ENCODE data around the gene GNA15. TPM values are rescaled to one million over a fixed set of nuclear protein-coding genes. Genes with fewer than 3 reads are reported as not detected.

Gene GNA15
- total RNA-seq, 4 donors from 2014 or later, result 1.2 to 9.3 (median 5.7) TPM

- no peak overlapping the region for H3K4me3 ChIP-seq
- H3K36me3 ChIP-seq, result peaks cover 0 to 76% of the 10 kb centered on the region in 2 donors
- peak overlapping the region in 1 of 4 donors; percentile 2 for H3K27ac ChIP-seq
- 92% methylated on average over 2 of the region's 59 CpGs; no CpG with 5 or more reads in 1 of the 2 donors for WGBS, 2 donors (ENCODE audit: low coverage in 1 of 2)
- no peak for TF ChIP-seq EP300 (IDR thresholded peaks at IDR 0.05)
- no peak for TF ChIP-seq POLR2A (IDR thresholded peaks at IDR 0.05)
- TF ChIP-seq POLR2AphosphoS5 (IDR thresholded peaks at IDR 0.05), result no peak
- no peak for ATAC-seq
- H3K9me3 ChIP-seq, result no peaks in the 10 kb centered on the region
- H3K4me1 ChIP-seq, result peaks cover 0 to 25% (median 10%) of the 10 kb centered on the region in 3 donors
- H3K27me3 ChIP-seq, result no peaks in the 10 kb centered on the region
Observed at GRCh38 chr19:3113100-3114017, 22.5 kb upstream of the GNA15 start.

GRCh38 chr19:3114018-3114726 is 21.7 kb upstream of the GNA15 start:
- no peak overlapping the region for H3K4me3 ChIP-seq
- ATAC-seq, result no peak
- H3K4me1 ChIP-seq, result peaks cover 0 to 17% (median 10%) of the 10 kb centered on the region in 3 donors
- no peak for TF ChIP-seq POLR2A (IDR thresholded peaks at IDR 0.05)
- TF ChIP-seq POLR2AphosphoS5 (IDR thresholded peaks at IDR 0.05), result no peak
- TF ChIP-seq CTCF (IDR thresholded peaks at IDR 0.05), result no peak
- TF ChIP-seq EP300 (IDR thresholded peaks at IDR 0.05), result no peak
- no peaks in the 10 kb centered on the region for H3K27me3 ChIP-seq
- peaks cover 0 to 84% of the 10 kb centered on the region in 2 donors for H3K36me3 ChIP-seq
- H3K9me3 ChIP-seq, result no peaks in the 10 kb centered on the region
- WGBS, 2 donors (ENCODE audit: low coverage in 1 of 2), result 77 to 80% methylated on average over 2 to 12 of the region's 31 CpGs
- H3K27ac ChIP-seq, result peak overlapping the region in 1 of 4 donors; percentile 2

GRCh38 chr19:3114811-3115210 is 21.0 kb upstream of the GNA15 start:
- no CpG with 5 or more reads among the region's 29 CpGs for WGBS, 2 donors (ENCODE audit: low coverage in 1 of 2)
- TF ChIP-seq POLR2A (IDR thresholded peaks at IDR 0.05), result no peak
- no peak for TF ChIP-seq POLR2AphosphoS5 (IDR thresholded peaks at IDR 0.05)
- no peak for TF ChIP-seq EP300 (IDR thresholded peaks at IDR 0.05)
- H3K27me3 ChIP-seq, result no peaks in the 10 kb centered on the region
- H3K36me3 ChIP-seq, result peaks cover 0 to 90% of the 10 kb centered on the region in 2 donors
- H3K27ac ChIP-seq, result no peak overlapping the region
- H3K4me1 ChIP-seq, result peaks cover 0 to 11% (median 10%) of the 10 kb centered on the region in 3 donors
- H3K9me3 ChIP-seq, result no peaks in the 10 kb centered on the region
- ATAC-seq, result no peak
- H3K4me3 ChIP-seq, result no peak overlapping the region

GRCh38 chr19:3115411-3115810 is 20.4 kb upstream of the GNA15 start:
- H3K36me3 ChIP-seq, result peaks cover 0 to 91% of the 10 kb centered on the region in 2 donors

GRCh38 chr19:3115916-3116602 is 19.8 kb upstream of the GNA15 start:
- no peaks in the 10 kb centered on the region for H3K9me3 ChIP-seq
- H3K4me3 ChIP-seq, result no peak overlapping the region
- peaks cover 0 to 11% (median 10%) of the 10 kb centered on the region in 3 donors for H3K4me1 ChIP-seq
- peak; percentile 64 for ATAC-seq
- no peak for TF ChIP-seq EP300 (IDR thresholded peaks at IDR 0.05)
- TF ChIP-seq POLR2A (IDR thresholded peaks at IDR 0.05), result no peak
- no peak for TF ChIP-seq CTCF (IDR thresholded peaks at IDR 0.05)
- TF ChIP-seq POLR2AphosphoS5 (IDR thresholded peaks at IDR 0.05), result no peak
- H3K36me3 ChIP-seq, result peaks cover 0 to 91% of the 10 kb centered on the region in 2 donors
- no peaks in the 10 kb centered on the region for H3K27me3 ChIP-seq
- WGBS, 2 donors (ENCODE audit: low coverage in 1 of 2), result 65 to 76% methylated on average over 4 to 5 of the region's 24 CpGs
- peak overlapping the region in 2 of 4 donors; percentile 64 to 70 for H3K27ac ChIP-seq

More at GRCh38 chr19:3115411-3115810, 20.4 kb upstream of the GNA15 start:
- ATAC-seq, result no peak
- peak overlapping the region in 2 of 4 donors; percentile 64 to 70 for H3K27ac ChIP-seq
- H3K4me3 ChIP-seq, result no peak overlapping the region
- no peaks in the 10 kb centered on the region for H3K27me3 ChIP-seq
- H3K9me3 ChIP-seq, result no peaks in the 10 kb centered on the region
- no peak for TF ChIP-seq EP300 (IDR thresholded peaks at IDR 0.05)
- no peak for TF ChIP-seq POLR2AphosphoS5 (IDR thresholded peaks at IDR 0.05)
- no peak for TF ChIP-seq POLR2A (IDR thresholded peaks at IDR 0.05)
- TF ChIP-seq CTCF (IDR thresholded peaks at IDR 0.05), result no peak
- peaks cover 0 to 11% (median 10%) of the 10 kb centered on the region in 3 donors for H3K4me1 ChIP-seq
- 40 to 100% methylated on average over 1 to 4 of the region's 12 CpGs for WGBS, 2 donors (ENCODE audit: low coverage in 1 of 2)
